ENCODE results near the gene GPR27. TPM values are rescaled to one million over a fixed set of nuclear protein-coding genes. Genes with fewer than 3 reads are reported as not detected.

Gene GPR27
- total RNA-seq, 1 experiment from 2014 or later: 15.5 TPM

- Histone ChIP-seq H3K23me2 (ENCODE audit: insufficient read length, low read depth, low read length, poor library complexity, severe bottlenecking) (peaks cover 9% of the 10 kb centered on the region), H4K5ac (ENCODE audit: insufficient read length, low read depth, low read length) (peak within 1 kb of the TSS; percentile 65), H4K20me1 (ENCODE audit: control insufficient read depth, insufficient read depth, insufficient read length) (no peaks in the 10 kb centered on the region), H3K27me3 (ENCODE audit: insufficient read depth, low read length) (peaks cover 6% of the 10 kb centered on the region; the same call in 1 of the 2 replicates), H2BK20ac (ENCODE audit: low read depth, low read length, poor library complexity, severe bottlenecking) (no peak within 1 kb of the TSS), H2BK5ac (ENCODE audit: insufficient read length, low read length) (no peak within 1 kb of the TSS), H3K27ac (ENCODE audit: insufficient read length, low read depth, low read length) (no peak within 1 kb of the TSS), H3K4me1 (ENCODE audit: insufficient read depth, low read length) (peaks cover 5% of the 10 kb centered on the region; the same call in 1 of the 2 replicates), H4K91ac (ENCODE audit: insufficient read length, low read depth, low read length) (no peak within 1 kb of the TSS), H3T11ph (ENCODE audit: low read length) (no peak within 1 kb of the TSS), H3K4ac (ENCODE audit: low read depth, low read length) (no peak within 1 kb of the TSS), H3K9ac (ENCODE audit: extremely low read depth, insufficient read length, low read length) (peak within 1 kb of the TSS; percentile 45), H3K18ac (ENCODE audit: insufficient read length, low read depth, low read length) (peak within 1 kb of the TSS; percentile 66), H3K4me2 (ENCODE audit: insufficient read depth, insufficient read length, low read length) (peak within 1 kb of the TSS; percentile 88), H3K9me3 (ENCODE audit: control insufficient read depth, low read depth, low read length) (no peaks in the 10 kb centered on the region), H3K14ac (ENCODE audit: insufficient read depth, low read length) (peak within 1 kb of the TSS; percentile 90), H2AK5ac (ENCODE audit: insufficient read length, low read length) (no peak within 1 kb of the TSS), H2BK12ac (ENCODE audit: insufficient read length, low read depth, low read length) (no peak within 1 kb of the TSS), H3K79me2 (ENCODE audit: insufficient read depth, low read length) (no peaks in the 10 kb centered on the region), H2AFZ (ENCODE audit: low read length) (no peak within 1 kb of the TSS), H3K79me1 (ENCODE audit: insufficient read depth, low read depth, low read length, poor library complexity, severe bottlenecking) (no peaks in the 10 kb centered on the region), H3K56ac (ENCODE audit: insufficient read length, low read depth, low read length) (no peak within 1 kb of the TSS), H2BK15ac (ENCODE audit: low read depth, low read length) (no peak within 1 kb of the TSS), H3K23ac (ENCODE audit: insufficient read length, low read depth, low read length) (no peak within 1 kb of the TSS), H2BK120ac (ENCODE audit: low read depth, low read length, poor library complexity, severe bottlenecking) (no peak within 1 kb of the TSS), H4K8ac (replicated peaks; ENCODE audit: insufficient read length, low read depth, low read length) (no peak within 1 kb of the TSS)
- WGBS (ENCODE audit: extremely low coverage, insufficient read length, low lambda C conversion rate): no CpG with 5 or more reads among the region's 80 CpGs
- no peaks in the 10 kb centered on the region for H3K9me3 Mint-ChIP-seq
- no peak for TF ChIP-seq CTCF (conservative IDR thresholded peaks at IDR 0.05)
- peak within 1 kb of the TSS; percentile 73 to 86 for H3K4me3 Mint-ChIP-seq
- H3K4me1 Mint-ChIP-seq: peaks cover 29 to 38% of the 10 kb centered on the region in 2 experiments
- 0 out of 7 replicates have a peak, but pooled peaks cover 0 to 4% (median 0%) of the 10 kb centered on the region in 3 experiments for H3K36me3 Mint-ChIP-seq (ENCODE audit: insufficient read depth in 1 of 3, low read depth in 3 of 3)
- H3K27me3 Mint-ChIP-seq (ENCODE audit: low read depth): peaks cover 40% of the 10 kb centered on the region
- 0 out of 7 replicates have a peak within 1 kb of the TSS, but pooled peaks of 1 of the 3 experiments have one; percentile 54 for H3K27ac Mint-ChIP-seq
- DNase-seq: peak; percentile 52
Observed at GRCh38 chr3:71725271-71725991, 28.2 kb upstream of the GPR27 start, which contains the start of gene EIF4E3. Gene EIF4E3 (minus strand): TSS chr3:71725402. CDS start chr3:71725367, 35 bp downstream.

Measured in H9 (cell line).